Breast epithelium (tissue), 3 donors: ENCODE measurements around the gene ATXN10.

Experiments used
- POLR2A ChIP-seq: fragments of 450-650 bp; IDR thresholded peaks from one replicate; pipeline ENCODE4 v1.6.1; 2016; ENCODE audit warnings: antibody characterized with exemption, mild to moderate bottlenecking, moderate library complexity
- POLR2AphosphoS5 ChIP-seq, 3 donors: sonication (generic); formaldehyde crosslinking; IDR thresholded peaks; one replicate each; pipeline ENCODE4 v1.6.1; 2017; ENCODE audit warnings: antibody characterized with exemption in 3 of 3
- TF ChIP-seq, protein P1 (sequence below), 3 donors: fragments of 450-650 bp; IDR thresholded peaks; one replicate each; pipeline ENCODE4 v1.5.1; 2016 to 2017; ENCODE audit warnings: antibody characterized with exemption in 3 of 3, mild to moderate bottlenecking in 3 of 3, moderate library complexity in 3 of 3

DNA sequence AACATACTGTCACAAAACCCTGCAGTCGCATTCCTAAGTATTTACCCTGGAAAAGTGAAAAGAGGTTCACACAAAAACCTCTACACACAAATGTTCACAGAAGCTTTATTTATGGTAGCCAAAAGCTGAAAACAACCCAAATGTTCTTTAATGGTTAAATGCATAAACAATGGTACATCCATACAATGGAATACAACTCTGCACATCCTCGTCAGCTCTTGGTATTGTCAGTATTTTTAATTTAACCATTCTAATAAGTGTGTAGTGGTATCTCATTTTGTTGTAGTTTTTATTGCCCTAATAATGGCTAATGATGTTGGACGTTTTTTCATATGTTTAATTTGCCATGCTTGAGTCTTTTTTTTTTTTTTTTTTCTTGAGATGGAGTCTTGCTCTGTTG lies 99.4 kb downstream of the ATXN10 start:
- TF ChIP-seq, protein P1, sequence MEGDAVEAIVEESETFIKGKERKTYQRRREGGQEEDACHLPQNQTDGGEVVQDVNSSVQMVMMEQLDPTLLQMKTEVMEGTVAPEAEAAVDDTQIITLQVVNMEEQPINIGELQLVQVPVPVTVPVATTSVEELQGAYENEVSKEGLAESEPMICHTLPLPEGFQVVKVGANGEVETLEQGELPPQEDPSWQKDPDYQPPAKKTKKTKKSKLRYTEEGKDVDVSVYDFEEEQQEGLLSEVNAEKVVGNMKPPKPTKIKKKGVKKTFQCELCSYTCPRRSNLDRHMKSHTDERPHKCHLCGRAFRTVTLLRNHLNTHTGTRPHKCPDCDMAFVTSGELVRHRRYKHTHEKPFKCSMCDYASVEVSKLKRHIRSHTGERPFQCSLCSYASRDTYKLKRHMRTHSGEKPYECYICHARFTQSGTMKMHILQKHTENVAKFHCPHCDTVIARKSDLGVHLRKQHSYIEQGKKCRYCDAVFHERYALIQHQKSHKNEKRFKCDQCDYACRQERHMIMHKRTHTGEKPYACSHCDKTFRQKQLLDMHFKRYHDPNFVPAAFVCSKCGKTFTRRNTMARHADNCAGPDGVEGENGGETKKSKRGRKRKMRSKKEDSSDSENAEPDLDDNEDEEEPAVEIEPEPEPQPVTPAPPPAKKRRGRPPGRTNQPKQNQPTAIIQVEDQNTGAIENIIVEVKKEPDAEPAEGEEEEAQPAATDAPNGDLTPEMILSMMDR (IDR thresholded peaks at IDR 0.05): no peak
- TF ChIP-seq POLR2AphosphoS5 (IDR thresholded peaks at IDR 0.05): no peak
- no peak for TF ChIP-seq POLR2A
